Kidney (tissue), 14 donors: ENCODE measurements around the gene MYH9. TPM values are rescaled to one million over a fixed set of nuclear protein-coding genes. Genes with fewer than 3 reads are reported as not detected.
"Not testable (repeated sequence)": the region's sequence is repeated elsewhere in the genome, so short reads cannot be mapped to it uniquely, and the experiment has no call there.

Experiments used
- DNase-seq, 5 donors: peaks; one replicate each; pipeline ENCODE4 v3.0.0-alpha.2; 2013 to 2020
- FAIRE-seq: peaks from 2 replicates; lab custom pipeline; 2012; peaks lifted over from hg19 to GRCh38; lab: Jason Lieb, UNC
- H3K27ac ChIP-seq, 2 donors: one replicate each; pipeline ENCODE4 v1.7.0; 2013; ENCODE audit warnings: low read depth in 2 of 2, low read length in 2 of 2, inconsistent platforms in 1 of 2
- H3K27me3 ChIP-seq: one replicate; pipeline ENCODE4 v1.7.1; 2013; ENCODE audit warnings: low read length, inconsistent platforms; ENCODE audit not compliant: control insufficient read depth, insufficient read depth
- H3K36me3 ChIP-seq, 3 donors: one replicate each; pipeline versions ENCODE4 v1.7.0 to v1.7.1; 2013; ENCODE audit warnings: low read length in 3 of 3, control low read depth in 1 of 3, inconsistent platforms in 1 of 3; ENCODE audit not compliant: insufficient read depth in 3 of 3, control insufficient read depth in 2 of 3
- H3K4me1 ChIP-seq, 3 donors: one replicate each; pipeline versions ENCODE4 v1.7.0 to v1.7.1; 2013; ENCODE audit warnings: low read length in 3 of 3, inconsistent platforms in 1 of 3, low read depth in 1 of 3; ENCODE audit not compliant: control insufficient read depth in 2 of 3, insufficient read depth in 2 of 3
- H3K4me3 ChIP-seq, 3 donors: one replicate each; pipeline versions ENCODE4 v1.7.0 to v1.8.1; 2013; ENCODE audit warnings: low read length in 3 of 3, control low read depth in 1 of 3, inconsistent platforms in 1 of 3
- H3K9ac ChIP-seq, 3 donors: one replicate each; pipeline versions ENCODE4 v1.7.0 to v1.7.1; 2013; ENCODE audit warnings: low read length in 3 of 3, control low read depth in 1 of 3, inconsistent platforms in 1 of 3
- H3K9me3 ChIP-seq, 3 donors: one replicate each; pipeline versions ENCODE4 v1.7.0 to v1.7.1; 2013; ENCODE audit warnings: low read length in 3 of 3, control low read depth in 1 of 3, inconsistent platforms in 1 of 3; ENCODE audit not compliant: control insufficient read depth in 2 of 3, insufficient read depth in 1 of 3
- intact Hi-C: fragments of 100-400 bp; cut with DNase I; formaldehyde crosslinking; loops from one replicate; pipeline ENCODE4 v1.11.1; 2022
- polyA plus RNA-seq: library from polyadenylated mRNA; stranded (reverse); fragments of 350-450 nt; fragmentation: Illumina TruSeq; extraction: RNeasy Lipid Tissue Mini Kit (QIAGEN cat#74804); gene quantifications from one replicate; pipeline ENCODE4 v1.2.3, GENCODE V29; 2014; ENCODE audit warnings: low read depth, low replicate concordance; ENCODE audit not compliant: insufficient read depth
- total RNA-seq: library from RNA; stranded (reverse); fragmentation: NEBNext Ultra II Directional; extraction: Animal tissue kit (Norgen Biotek cat#: 25700); gene quantifications from one replicate; pipeline ENCODE4 v1.2.1, GENCODE V29; 2021
- TF ChIP-seq, protein P1 (sequence below): IDR thresholded peaks from 3 replicates; pipeline ENCODE4 v1.5.1; 2012; ENCODE audit warnings: mild to moderate bottlenecking, moderate library complexity, borderline replicate concordance; ENCODE audit not compliant: insufficient read depth; ENCODE audit errors: extremely low read depth
- donor health status: control.
- donor health status: control.
- donor health status: control.
- donor health status: control.
- donor health status: control.
- donor health status: DM: yes; HTN: yes; CAD: no.
- donor health status: Normal renal cell carcinoma (clear cell type).

Gene MYH9
- total and polyA plus RNA-seq, 2 donors from 2014 or later, result 85.2 to 655 TPM

GRCh38 chr22:36293606-36294292 is 94.0 kb downstream of the MYH9 start:
- no peaks in the 10 kb centered on the region for H3K27me3 ChIP-seq
- H3K36me3 ChIP-seq, result peaks cover 9 to 81% (median 77%) of the 10 kb centered on the region in 3 donors
- no peak for FAIRE-seq
- TF ChIP-seq, protein P1, sequence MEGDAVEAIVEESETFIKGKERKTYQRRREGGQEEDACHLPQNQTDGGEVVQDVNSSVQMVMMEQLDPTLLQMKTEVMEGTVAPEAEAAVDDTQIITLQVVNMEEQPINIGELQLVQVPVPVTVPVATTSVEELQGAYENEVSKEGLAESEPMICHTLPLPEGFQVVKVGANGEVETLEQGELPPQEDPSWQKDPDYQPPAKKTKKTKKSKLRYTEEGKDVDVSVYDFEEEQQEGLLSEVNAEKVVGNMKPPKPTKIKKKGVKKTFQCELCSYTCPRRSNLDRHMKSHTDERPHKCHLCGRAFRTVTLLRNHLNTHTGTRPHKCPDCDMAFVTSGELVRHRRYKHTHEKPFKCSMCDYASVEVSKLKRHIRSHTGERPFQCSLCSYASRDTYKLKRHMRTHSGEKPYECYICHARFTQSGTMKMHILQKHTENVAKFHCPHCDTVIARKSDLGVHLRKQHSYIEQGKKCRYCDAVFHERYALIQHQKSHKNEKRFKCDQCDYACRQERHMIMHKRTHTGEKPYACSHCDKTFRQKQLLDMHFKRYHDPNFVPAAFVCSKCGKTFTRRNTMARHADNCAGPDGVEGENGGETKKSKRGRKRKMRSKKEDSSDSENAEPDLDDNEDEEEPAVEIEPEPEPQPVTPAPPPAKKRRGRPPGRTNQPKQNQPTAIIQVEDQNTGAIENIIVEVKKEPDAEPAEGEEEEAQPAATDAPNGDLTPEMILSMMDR, result no peak
- H3K27ac ChIP-seq, result no peak overlapping the region
- no peaks in the 10 kb centered on the region for H3K4me1 ChIP-seq
- intact Hi-C loops, result no loop called here
- H3K4me3 ChIP-seq, result no peak overlapping the region
- H3K9me3 ChIP-seq, result no peaks in the 10 kb centered on the region
- H3K9ac ChIP-seq, result no peak overlapping the region
- DNase-seq, result peak in 1 of 5 donors; percentile 76

DNA sequence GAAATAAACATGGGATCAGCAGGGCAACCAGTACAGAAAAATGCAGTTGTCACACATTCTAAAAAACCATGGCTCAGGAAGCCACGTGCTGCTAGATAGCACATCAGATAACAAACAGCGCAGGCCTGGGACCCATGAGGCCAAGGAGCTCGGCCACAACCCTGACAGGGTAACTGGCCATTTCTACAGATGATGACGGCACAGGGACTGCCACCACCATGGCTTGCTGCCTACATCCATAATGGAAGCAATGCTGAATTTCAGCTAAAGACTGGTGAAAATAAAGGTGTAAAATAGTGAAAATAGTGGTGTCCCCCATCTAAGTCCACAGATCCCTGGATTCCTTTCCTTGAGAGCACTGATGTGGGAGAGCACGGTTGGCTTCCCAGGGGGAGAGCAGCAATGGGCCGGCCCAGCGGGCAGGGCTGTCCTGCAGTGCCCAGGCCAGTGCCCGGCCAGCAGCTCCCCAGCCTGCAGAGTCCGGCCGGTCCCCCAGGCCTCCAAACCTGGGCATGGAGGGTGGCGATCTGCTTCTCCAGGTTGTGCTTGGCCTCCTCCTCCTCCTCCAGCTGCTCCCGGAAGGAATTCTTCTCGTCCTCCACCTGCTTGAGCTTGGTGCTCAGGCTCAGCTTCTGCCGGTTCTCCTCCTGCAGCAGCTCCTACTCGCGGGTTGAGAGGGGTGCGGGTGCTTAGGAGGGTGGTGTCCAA is 94.8 kb downstream of the MYH9 start:
- Histone ChIP-seq H3K27ac (no peak overlapping the region), H3K4me1 (no peaks in the 10 kb centered on the region), H3K36me3 (peaks cover 9 to 80% (median 77%) of the 10 kb centered on the region in 3 donors), H3K4me3 (no peak overlapping the region), H3K9ac (no peak overlapping the region), H3K9me3 (no peaks in the 10 kb centered on the region), H3K27me3 (no peaks in the 10 kb centered on the region)
- intact Hi-C loops, result no loop called here
- FAIRE-seq (no peak), DNase-seq (peak in 1 of 5 donors; percentile 62)
- TF ChIP-seq, protein P1, result no peak

DNA sequence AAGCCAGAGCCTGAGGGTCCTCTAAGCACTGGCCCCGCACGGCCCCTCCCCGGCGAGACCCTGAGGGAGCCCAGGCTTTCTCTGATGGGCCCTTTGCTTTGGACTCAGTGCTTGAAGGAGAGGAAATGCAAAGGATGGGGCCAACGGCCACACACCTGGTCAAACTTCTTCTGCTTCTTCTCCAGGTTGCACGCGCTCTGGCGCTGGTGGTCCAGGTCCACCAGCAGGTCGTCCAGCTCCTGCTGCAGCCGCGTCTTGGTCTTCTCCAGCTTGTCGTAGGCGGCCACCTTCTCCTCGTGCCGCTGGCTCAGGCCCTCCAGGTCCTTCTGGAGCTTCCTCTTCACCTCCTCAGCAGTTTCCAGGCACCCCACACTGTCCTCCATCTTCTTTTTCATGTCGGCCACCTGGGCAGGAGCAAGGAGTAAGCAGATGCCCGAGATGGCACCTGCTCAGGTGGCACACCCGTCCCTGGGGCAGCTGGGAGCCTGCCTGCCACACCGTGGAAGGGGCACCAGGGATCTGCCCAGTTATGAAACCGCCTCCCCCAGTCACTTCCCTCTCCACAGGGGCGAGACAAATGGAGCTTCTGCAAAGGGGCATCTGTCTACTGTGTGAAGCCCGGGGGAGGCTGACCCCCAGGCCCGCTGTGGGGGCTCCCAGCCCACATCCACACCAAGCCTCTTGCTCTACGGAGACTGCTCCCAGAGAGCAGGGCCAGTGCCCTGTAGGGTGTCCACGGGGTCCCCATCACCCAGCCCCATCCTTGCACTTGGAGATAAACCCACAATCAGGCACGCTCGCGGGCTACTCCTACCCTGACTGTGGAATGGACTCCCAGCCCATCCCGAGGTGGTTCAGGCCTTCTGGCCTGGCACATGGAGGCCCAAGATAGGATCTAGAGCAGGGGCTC is 95.7 kb downstream of the MYH9 start:
- H3K9ac ChIP-seq, result no peak overlapping the region
- H3K27me3 ChIP-seq, result no peaks in the 10 kb centered on the region
- no peaks in the 10 kb centered on the region for H3K4me1 ChIP-seq
- H3K4me3 ChIP-seq, result no peak overlapping the region
- intact Hi-C loops, result no loop called here
- FAIRE-seq, result no peak
- H3K9me3 ChIP-seq, result no peaks in the 10 kb centered on the region
- H3K27ac ChIP-seq, result no peak overlapping the region
- DNase-seq, result peak in 1 of 5 donors; percentile 64
- TF ChIP-seq, protein P1, result no peak
- H3K36me3 ChIP-seq, result peaks cover 5 to 76% (median 70%) of the 10 kb centered on the region in 3 donors

- H3K9ac ChIP-seq, FAIRE-seq, H3K9me3 ChIP-seq, H3K4me1 ChIP-seq, H3K27me3 ChIP-seq, H3K4me3 ChIP-seq, H3K27ac ChIP-seq, intact Hi-C loops: not testable (repeated sequence)
- peaks cover 5 to 76% (median 70%) of the 10 kb centered on the region in 3 donors for H3K36me3 ChIP-seq
- DNase-seq, result peak in 1 of 5 donors; percentile 72
These were observed 97.2 kb downstream of the MYH9 start for GRCh38 chr22:36290391-36291075.

- H3K36me3 ChIP-seq, result peaks cover 5 to 76% (median 70%) of the 10 kb centered on the region in 3 donors
- H3K4me3 ChIP-seq, H3K27ac ChIP-seq, H3K4me1 ChIP-seq, H3K9me3 ChIP-seq, FAIRE-seq, H3K27me3 ChIP-seq, intact Hi-C loops, H3K9ac ChIP-seq: not testable (repeated sequence)
- peak in 1 of 5 donors; percentile 35 for DNase-seq
These were observed 97.8 kb downstream of the MYH9 start for GRCh38 chr22:36289948-36290371.
